Esophagus squamous epithelium (tissue), 4 donors: ENCODE results near the gene MRPL11.
"Not testable (repeated sequence)": the region's sequence is repeated elsewhere in the genome, so short reads cannot be mapped to it uniquely, and the experiment has no call there.

Source experiments
- CTCF ChIP-seq, 6 experiments: fragments of 450-650 bp in 4 of 6; fragments of 200-600 bp in 2 of 6; sonication (generic) in 2 of 6; IDR thresholded peaks; one replicate each; pipeline ENCODE4 v1.5.1; 2016 to 2019; ENCODE audit warnings: antibody characterized with exemption in 6 of 6, mild to moderate bottlenecking in 4 of 6, moderate library complexity in 4 of 6
- POLR2A ChIP-seq, 4 donors: fragments of 450-650 bp; IDR thresholded peaks; one replicate each; pipeline ENCODE4 v1.6.1; 2017; ENCODE audit warnings: antibody characterized with exemption in 4 of 4, mild to moderate bottlenecking in 4 of 4, moderate library complexity in 3 of 4

GRCh38 chr11:66464116-66464515 is 25.5 kb upstream of the MRPL11 start:
- not testable (repeated sequence) for TF ChIP-seq CTCF, POLR2A (IDR thresholded peaks at IDR 0.05)
